OCI-LY7 (cell line): ENCODE results near the gene GRB10. TPM values are rescaled to one million over a fixed set of nuclear protein-coding genes. Genes with fewer than 3 reads are reported as not detected.

Source experiments
- BruUV-seq: library from RNA; stranded (reverse); fragments of 400-500 nt; replicated peaks from 2 replicates; lab custom pipeline; 2021; lab: Mats Ljungman, UMichigan
- CTCF ChIA-PET: fragments of 300-600 bp; sonication (Branson Sonifier 250); formaldehyde crosslinking; loops from one replicate; lab custom pipeline; 2022; ENCODE audit warnings: antibody characterized with exemption; ENCODE audit not compliant: unreplicated experiment; lab: Charles Lee
- POLR2A ChIA-PET: fragments of 300-600 bp; sonication (Branson Sonifier 250); formaldehyde crosslinking; loops from one replicate; lab custom pipeline; 2022; ENCODE audit warnings: antibody characterized with exemption; lab: Charles Lee
- DNase-seq: peaks from one replicate; pipeline ENCODE4 v3.0.0-alpha.2; 2015; ENCODE audit warnings: low spot score
- H2AFZ ChIP-seq: fragments of 200-600 bp; sonication (generic), shearing (Covaris generic); 2 replicates; pipeline ENCODE4 v1.6.1; 2014; ENCODE audit warnings: mild to moderate bottlenecking, antibody characterized with exemption, low read length, moderate library complexity
- H3K27ac ChIP-seq: fragments of 200-600 bp; sonication (generic); 2 replicates; pipeline ENCODE4 v1.5.1; 2014; ENCODE audit warnings: mixed run types, low read depth, mild to moderate bottlenecking, moderate library complexity, low read length, inconsistent platforms; ENCODE audit not compliant: poor library complexity, severe bottlenecking
- H3K36me3 ChIP-seq: fragments of 200-600 bp; sonication (generic); 2 replicates; pipeline ENCODE4 v1.6.1; 2014; ENCODE audit warnings: mild to moderate bottlenecking, antibody characterized with exemption, low read length, moderate library complexity, mixed read lengths; ENCODE audit not compliant: insufficient read depth
- H3K4me1 ChIP-seq: fragments of 200-600 bp; sonication (generic); 2 replicates; pipeline ENCODE4 v1.5.1; 2014; ENCODE audit warnings: mild to moderate bottlenecking, low read length; ENCODE audit not compliant: insufficient read depth, poor library complexity, severe bottlenecking
- H3K4me2 ChIP-seq: fragments of 200-600 bp; sonication (generic); 2 replicates; pipeline ENCODE4 v1.6.1; 2014; ENCODE audit warnings: mild to moderate bottlenecking, low read length
- H3K4me3 ChIP-seq: fragments of 200-600 bp; sonication (generic); 2 replicates; pipeline ENCODE4 v1.5.1; 2014; ENCODE audit warnings: mild to moderate bottlenecking, low read depth, low read length; ENCODE audit not compliant: poor library complexity, severe bottlenecking
- H3K79me2 ChIP-seq: fragments of 200-600 bp; sonication (generic); 2 replicates; pipeline ENCODE4 v1.6.1; 2016; ENCODE audit warnings: low read depth, mild to moderate bottlenecking, low read length, moderate library complexity, mixed read lengths; ENCODE audit not compliant: insufficient read depth
- H3K9me2 ChIP-seq: fragments of 200-600 bp; sonication (generic); 2 replicates; pipeline ENCODE4 v1.6.1; 2016; ENCODE audit warnings: mild to moderate bottlenecking, low read length, mixed read lengths; ENCODE audit not compliant: insufficient read depth
- H3K9me3 ChIP-seq: fragments of 200-600 bp; sonication (generic); 2 replicates; pipeline ENCODE4 v1.6.1; 2014; ENCODE audit warnings: mild to moderate bottlenecking, mixed run types, low read length, mixed read lengths
- H4K20me1 ChIP-seq: fragments of 200-600 bp; sonication (generic); 2 replicates; pipeline ENCODE4 v1.6.1; 2014; ENCODE audit warnings: mild to moderate bottlenecking, antibody characterized with exemption, low read length, moderate library complexity, mixed read lengths; ENCODE audit not compliant: insufficient read depth
- EZH2phosphoT487 ChIP-seq: fragments of 200-600 bp; sonication (generic); IDR thresholded peaks from 2 replicates; pipeline ENCODE4 v1.6.1; 2018; ENCODE audit warnings: low read depth, borderline replicate concordance, mild to moderate bottlenecking, mixed run types, antibody characterized with exemption, low read length, moderate library complexity, mixed read lengths
- intact Hi-C: fragments of 100-400 bp; cut with micrococcal nuclease; formaldehyde crosslinking; loops from one replicate; pipeline ENCODE4 v1.10.0; 2022; ENCODE audit not compliant: unreplicated experiment
- total RNA-seq, 2 experiments: library from RNA; depleted of rRNA in 1 of 2; stranded (reverse); fragments of >200 nt in 1 of 2; shearing (Covaris generic) in 1 of 2; gene quantifications; 2 replicates each; pipeline ENCODE4 v1.2.3, GENCODE V29; 2014 to 2022
- TF ChIP-seq, protein P1 (sequence below): fragments of 200-600 bp; sonication (generic); conservative IDR thresholded peaks from 2 replicates; pipeline ENCODE4 v1.5.1; 2014; ENCODE audit warnings: mild to moderate bottlenecking, antibody characterized with exemption, low read length, moderate library complexity, mixed read lengths

The GRB10 gene
- total RNA-seq, 2 experiments from 2014 or later, result not detected

DNA sequence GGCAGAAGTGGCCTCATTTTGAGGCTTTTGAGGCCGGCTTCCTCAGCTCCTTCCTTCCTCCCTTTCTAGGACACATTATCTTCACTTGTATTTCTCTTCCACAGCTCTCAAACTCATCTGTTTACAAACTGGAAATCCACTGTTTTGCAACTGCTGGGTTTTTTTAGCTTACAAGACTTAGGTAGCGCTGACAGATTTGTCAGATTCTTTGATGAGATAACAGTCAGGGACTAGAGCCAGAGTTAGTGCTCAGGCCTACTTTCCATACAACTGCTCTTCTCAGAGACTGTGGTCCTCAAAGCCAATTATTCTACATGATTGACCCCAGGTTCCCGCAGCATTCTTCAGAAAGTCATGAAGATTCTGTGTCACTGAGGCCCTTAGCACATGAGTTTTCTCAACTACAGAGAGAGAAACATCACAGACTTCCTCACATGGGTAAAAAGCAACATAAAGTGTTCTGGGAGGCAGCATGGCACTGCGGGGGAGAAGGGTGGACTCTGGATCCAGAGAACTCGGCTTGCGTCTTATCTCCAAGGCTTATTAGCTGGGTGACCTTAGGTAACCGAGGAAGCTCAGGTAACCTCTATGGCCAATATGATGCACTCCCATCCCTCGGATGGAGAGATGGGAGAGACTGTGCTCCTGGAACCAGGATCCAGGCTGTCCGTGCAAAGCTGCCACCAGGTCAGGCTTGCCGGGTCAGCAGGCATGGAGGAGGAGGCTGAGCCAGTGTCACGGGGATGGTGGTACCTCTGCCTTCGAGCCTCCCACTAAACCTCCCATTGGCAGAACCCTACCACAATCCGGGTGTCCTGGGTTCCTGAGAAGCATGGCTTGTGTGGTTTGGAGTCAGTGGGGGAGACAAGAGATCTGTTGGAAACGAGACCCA is 228.0 kb downstream of the GRB10 start:
- H3K9me2 ChIP-seq, result no peaks in the 10 kb centered on the region
- H2AFZ ChIP-seq, result no peak overlapping the region
- H3K4me2 ChIP-seq, result no peak overlapping the region
- intact Hi-C loops, result no loop called here
- POLR2A ChIA-PET, result interaction anchor here (1.0 kb wide), 1 partner anchor 10 kb away, joined by 3 read pairs; no protein-coding TSS in a partner anchor
- no peak overlapping the region for H3K4me3 ChIP-seq
- no peaks in the 10 kb centered on the region for H3K9me3 ChIP-seq
- H3K27ac ChIP-seq, result no peak overlapping the region
- no peaks in the 10 kb centered on the region for H3K4me1 ChIP-seq
- no peak for DNase-seq
- TF ChIP-seq, protein P1, sequence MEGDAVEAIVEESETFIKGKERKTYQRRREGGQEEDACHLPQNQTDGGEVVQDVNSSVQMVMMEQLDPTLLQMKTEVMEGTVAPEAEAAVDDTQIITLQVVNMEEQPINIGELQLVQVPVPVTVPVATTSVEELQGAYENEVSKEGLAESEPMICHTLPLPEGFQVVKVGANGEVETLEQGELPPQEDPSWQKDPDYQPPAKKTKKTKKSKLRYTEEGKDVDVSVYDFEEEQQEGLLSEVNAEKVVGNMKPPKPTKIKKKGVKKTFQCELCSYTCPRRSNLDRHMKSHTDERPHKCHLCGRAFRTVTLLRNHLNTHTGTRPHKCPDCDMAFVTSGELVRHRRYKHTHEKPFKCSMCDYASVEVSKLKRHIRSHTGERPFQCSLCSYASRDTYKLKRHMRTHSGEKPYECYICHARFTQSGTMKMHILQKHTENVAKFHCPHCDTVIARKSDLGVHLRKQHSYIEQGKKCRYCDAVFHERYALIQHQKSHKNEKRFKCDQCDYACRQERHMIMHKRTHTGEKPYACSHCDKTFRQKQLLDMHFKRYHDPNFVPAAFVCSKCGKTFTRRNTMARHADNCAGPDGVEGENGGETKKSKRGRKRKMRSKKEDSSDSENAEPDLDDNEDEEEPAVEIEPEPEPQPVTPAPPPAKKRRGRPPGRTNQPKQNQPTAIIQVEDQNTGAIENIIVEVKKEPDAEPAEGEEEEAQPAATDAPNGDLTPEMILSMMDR, result no peak
- no peak for TF ChIP-seq EZH2phosphoT487
- CTCF ChIA-PET, result no interaction called here
- H3K79me2 ChIP-seq, result no peaks in the 10 kb centered on the region
- H4K20me1 ChIP-seq, result no peaks in the 10 kb centered on the region
- BruUV-seq, result no TSS peak
- no peaks in the 10 kb centered on the region for H3K36me3 ChIP-seq

DNA sequence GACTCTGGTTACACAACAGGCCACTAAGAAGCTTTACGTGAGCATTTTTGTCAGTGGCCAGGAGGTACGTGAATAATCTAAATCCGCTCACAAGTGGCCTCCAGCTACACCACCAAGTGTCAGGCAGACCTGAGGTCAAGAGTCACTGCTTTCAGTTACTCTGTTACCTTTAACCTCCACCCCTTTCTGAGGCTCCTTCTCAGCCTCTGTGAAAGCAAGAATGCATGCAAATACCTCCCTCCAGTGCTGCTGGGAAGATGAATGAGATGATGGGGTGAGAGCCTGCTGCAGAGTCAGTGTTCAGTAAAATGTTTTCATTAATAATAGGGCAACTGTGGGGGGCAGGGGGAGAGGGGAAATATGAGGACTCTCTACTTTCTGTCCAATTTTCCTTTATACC is 228.7 kb downstream of the GRB10 start:
- Histone ChIP-seq H3K4me2 (no peak overlapping the region), H3K4me1 (no peaks in the 10 kb centered on the region), H3K4me3 (no peak overlapping the region), H3K9me2 (no peaks in the 10 kb centered on the region), H3K36me3 (no peaks in the 10 kb centered on the region), H2AFZ (no peak overlapping the region), H3K79me2 (no peaks in the 10 kb centered on the region), H3K9me3 (no peaks in the 10 kb centered on the region), H4K20me1 (no peaks in the 10 kb centered on the region), H3K27ac (no peak overlapping the region)
- ChIA-PET POLR2A (no interaction called here), CTCF (no interaction called here)
- BruUV-seq, result no TSS peak
- TF ChIP-seq, protein P1, result no peak
- no peak for TF ChIP-seq EZH2phosphoT487
- no peak for DNase-seq
- intact Hi-C loops, result no loop called here

DNA sequence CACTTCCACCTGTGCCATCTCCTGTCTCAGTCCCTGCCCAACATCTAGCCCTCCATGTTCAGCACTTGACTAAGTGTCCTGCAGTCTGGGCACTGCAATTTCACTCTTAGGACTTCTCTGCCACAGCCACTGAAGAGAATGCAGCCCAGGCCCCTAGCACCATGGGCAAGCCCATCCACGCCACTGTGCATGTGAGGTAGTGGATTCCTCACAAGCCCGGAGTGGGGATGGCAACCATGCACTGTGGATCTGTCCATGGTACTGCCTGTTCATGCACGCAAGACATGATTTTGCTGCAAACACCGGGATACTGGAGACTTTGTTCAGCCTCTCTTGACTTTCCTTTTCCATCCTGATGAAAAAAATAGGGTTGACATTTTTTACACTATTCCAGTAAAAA is 229.8 kb downstream of the GRB10 start:
- Histone ChIP-seq H3K4me1 (no peaks in the 10 kb centered on the region), H3K79me2 (no peaks in the 10 kb centered on the region), H2AFZ (no peak overlapping the region), H3K4me3 (no peak overlapping the region), H3K9me2 (no peaks in the 10 kb centered on the region), H3K27ac (no peak overlapping the region), H3K9me3 (no peaks in the 10 kb centered on the region), H4K20me1 (no peaks in the 10 kb centered on the region), H3K36me3 (no peaks in the 10 kb centered on the region), H3K4me2 (no peak overlapping the region)
- CTCF ChIA-PET, result no interaction called here
- intact Hi-C loops, result no loop called here
- POLR2A ChIA-PET, result interaction anchor here (0.6 kb wide), 1 partner anchor 59 kb away, joined by 3 read pairs; no protein-coding TSS in a partner anchor
- no TSS peak for BruUV-seq
- no peak for DNase-seq
- TF ChIP-seq, protein P1, result no peak
